Fibroblast of lung (primary cell): Measurements from ENCODE around the gene SLC5A4. TPM values are rescaled to one million over a fixed set of nuclear protein-coding genes. Genes with fewer than 3 reads are reported as not detected.

Source experiments
- DNase-seq, 2 donors: peaks; one replicate each; pipeline versions ENCODE4 v3.0.0 to v3.0.0-alpha.2; 2010; ENCODE audit warnings: low read depth in 2 of 2
- H2AFZ ChIP-seq: 2 replicates; pipeline ENCODE4 v1.5.1; 2012; ENCODE audit warnings: low read length, control low read depth, inconsistent platforms
- H3K27ac ChIP-seq: 2 replicates; pipeline ENCODE4 v1.5.1; 2011; ENCODE audit warnings: low read length, control low read depth; ENCODE audit not compliant: insufficient read depth
- H3K27me3 ChIP-seq: 2 replicates; pipeline ENCODE4 v1.5.1; 2011; ENCODE audit warnings: mild to moderate bottlenecking, low read length; ENCODE audit not compliant: control insufficient read depth, insufficient read depth
- H3K36me3 ChIP-seq: 2 replicates; pipeline ENCODE4 v1.5.1; 2011; ENCODE audit warnings: low read length; ENCODE audit not compliant: control insufficient read depth, insufficient read depth
- H3K4me1 ChIP-seq: 2 replicates; pipeline ENCODE4 v1.5.1; 2011; ENCODE audit warnings: low read length; ENCODE audit not compliant: control insufficient read depth, insufficient read depth; ENCODE audit errors: extremely low read depth
- H3K4me2 ChIP-seq: 2 replicates; pipeline ENCODE4 v1.5.1; 2011; ENCODE audit warnings: low read length, control low read depth; ENCODE audit not compliant: insufficient read depth; ENCODE audit errors: extremely low read depth
- H3K4me3 ChIP-seq, 4 experiments: fragments of 200-600 bp in 1 of 4; sonication (generic) in 1 of 4; replicated peaks in 1 of 4; 2 replicates each; pipeline ENCODE4 v1.5.1; 2011 to 2016; ENCODE audit warnings: low read length in 4 of 4, low read depth in 3 of 4, mild to moderate bottlenecking in 3 of 4, control low read depth in 2 of 4, inconsistent platforms in 1 of 4, mixed read lengths in 1 of 4; ENCODE audit not compliant: insufficient read depth in 1 of 4; ENCODE audit errors: control extremely low read depth in 1 of 4
- H3K79me2 ChIP-seq: 2 replicates; pipeline ENCODE4 v1.5.1; 2012; ENCODE audit warnings: mild to moderate bottlenecking, low read length, inconsistent platforms; ENCODE audit not compliant: control insufficient read depth, insufficient read depth
- H3K9ac ChIP-seq: 2 replicates; pipeline ENCODE4 v1.5.1; 2011; ENCODE audit warnings: mild to moderate bottlenecking, low read length, control low read depth; ENCODE audit not compliant: insufficient read depth
- H3K9me3 ChIP-seq: 2 replicates; pipeline ENCODE4 v1.5.1; 2012; ENCODE audit warnings: low read depth, low read length; ENCODE audit not compliant: control insufficient read depth, insufficient read depth
- H4K20me1 ChIP-seq: 2 replicates; pipeline ENCODE4 v1.5.1; 2011; ENCODE audit warnings: low read length; ENCODE audit not compliant: control insufficient read depth, insufficient read depth; ENCODE audit errors: extremely low read depth
- EZH2 ChIP-seq: IDR thresholded peaks from 2 replicates; pipeline ENCODE4 v1.5.1; 2012; ENCODE audit warnings: low read length, control low read depth, mild to moderate bottlenecking; ENCODE audit errors: missing control alignments
- polyA plus RNA-seq, 2 donors: library from polyadenylated mRNA; depleted of rRNA in 1 of 2; stranded (reverse) in 1 of 2; unstranded in 1 of 2; fragments of >200 nt; gene quantifications; 2 replicates each; pipeline ENCODE4 v1.2.1, GENCODE V29; 2011 to 2012; ENCODE audit warnings: missing spikeins in 1 of 2
- total RNA-seq: library from RNA; depleted of rRNA; stranded (reverse); fragments of >200 nt; gene quantifications from 2 replicates; pipeline ENCODE4 v1.2.1, GENCODE V29; 2014
- TF ChIP-seq, protein P1 (sequence below), 2 donors: IDR thresholded peaks in 1 of 2; conservative IDR thresholded peaks in 1 of 2; 1 replicate in 1 of 2; 2 replicates in 1 of 2; pipeline ENCODE4 v1.5.1; 2011 to 2012; ENCODE audit warnings: low read length in 2 of 2, control low read depth in 1 of 2, inconsistent platforms in 1 of 2, low read depth in 1 of 2, mild to moderate bottlenecking in 1 of 2

SLC5A4 gene
- total and polyA plus RNA-seq, 2 donors (not counting 1 experiment from before 2014, with no cell fraction given) = 0.06 TPM; not detected in 1

GRCh38 chr22:32270641-32271369 lies 15.7 kb upstream of the SLC5A4 start:
- no peaks in the 10 kb centered on the region for H4K20me1 ChIP-seq
- no peak overlapping the region for H3K4me2 ChIP-seq
- no peak overlapping the region for H3K27ac ChIP-seq
- H3K9ac ChIP-seq = no peak overlapping the region
- no peaks in the 10 kb centered on the region for H3K4me1 ChIP-seq
- no peaks in the 10 kb centered on the region for H3K9me3 ChIP-seq
- H2AFZ ChIP-seq = no peak overlapping the region
- no peaks in the 10 kb centered on the region for H3K27me3 ChIP-seq
- no peak for DNase-seq
- H3K4me3 ChIP-seq = no peak overlapping the region
- H3K36me3 ChIP-seq = no peaks in the 10 kb centered on the region
- TF ChIP-seq EZH2 = no peak
- TF ChIP-seq, protein P1, sequence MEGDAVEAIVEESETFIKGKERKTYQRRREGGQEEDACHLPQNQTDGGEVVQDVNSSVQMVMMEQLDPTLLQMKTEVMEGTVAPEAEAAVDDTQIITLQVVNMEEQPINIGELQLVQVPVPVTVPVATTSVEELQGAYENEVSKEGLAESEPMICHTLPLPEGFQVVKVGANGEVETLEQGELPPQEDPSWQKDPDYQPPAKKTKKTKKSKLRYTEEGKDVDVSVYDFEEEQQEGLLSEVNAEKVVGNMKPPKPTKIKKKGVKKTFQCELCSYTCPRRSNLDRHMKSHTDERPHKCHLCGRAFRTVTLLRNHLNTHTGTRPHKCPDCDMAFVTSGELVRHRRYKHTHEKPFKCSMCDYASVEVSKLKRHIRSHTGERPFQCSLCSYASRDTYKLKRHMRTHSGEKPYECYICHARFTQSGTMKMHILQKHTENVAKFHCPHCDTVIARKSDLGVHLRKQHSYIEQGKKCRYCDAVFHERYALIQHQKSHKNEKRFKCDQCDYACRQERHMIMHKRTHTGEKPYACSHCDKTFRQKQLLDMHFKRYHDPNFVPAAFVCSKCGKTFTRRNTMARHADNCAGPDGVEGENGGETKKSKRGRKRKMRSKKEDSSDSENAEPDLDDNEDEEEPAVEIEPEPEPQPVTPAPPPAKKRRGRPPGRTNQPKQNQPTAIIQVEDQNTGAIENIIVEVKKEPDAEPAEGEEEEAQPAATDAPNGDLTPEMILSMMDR (conservative IDR thresholded peaks at IDR 0.05 in 1 of 2, IDR thresholded peaks at IDR 0.05 in 1 of 2; ENCODE audit: low read depth in 1 of 2, low read length in 2 of 2) = no peak
- no peaks in the 10 kb centered on the region for H3K79me2 ChIP-seq

DNA sequence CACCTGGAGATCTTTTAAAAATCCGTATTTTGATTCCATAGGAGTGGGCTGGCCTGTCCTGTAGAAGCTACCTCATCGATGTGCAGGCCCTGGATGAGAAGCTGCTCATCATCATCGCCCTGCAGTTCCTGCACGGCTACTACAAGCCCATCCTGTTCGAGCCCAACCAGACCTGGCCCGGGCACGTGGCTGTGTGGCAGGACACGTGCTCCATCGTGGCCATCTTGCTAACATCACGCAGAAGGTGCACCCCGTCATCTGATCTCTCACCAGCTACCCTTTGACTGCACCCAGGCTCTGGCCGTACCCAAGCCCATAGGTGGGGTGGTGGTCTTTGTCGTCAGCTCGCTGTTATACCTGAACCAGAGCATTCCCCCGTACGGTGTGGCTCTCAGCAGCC lies 14.2 kb upstream of the SLC5A4 start:
- no peaks in the 10 kb centered on the region for H3K4me1 ChIP-seq
- DNase-seq = no peak
- H3K4me3 ChIP-seq = no peak overlapping the region
- H3K27me3 ChIP-seq = no peaks in the 10 kb centered on the region
- no peaks in the 10 kb centered on the region for H3K36me3 ChIP-seq
- TF ChIP-seq, protein P1 (conservative IDR thresholded peaks at IDR 0.05 in 1 of 2, IDR thresholded peaks at IDR 0.05 in 1 of 2; ENCODE audit: low read depth in 1 of 2, low read length in 2 of 2) = no peak
- no peak for TF ChIP-seq EZH2
- no peaks in the 10 kb centered on the region for H4K20me1 ChIP-seq
- no peak overlapping the region for H3K27ac ChIP-seq
- H2AFZ ChIP-seq = no peak overlapping the region
- H3K79me2 ChIP-seq = no peaks in the 10 kb centered on the region
- no peak overlapping the region for H3K4me2 ChIP-seq
- no peak overlapping the region for H3K9ac ChIP-seq
- H3K9me3 ChIP-seq = no peaks in the 10 kb centered on the region

DNA sequence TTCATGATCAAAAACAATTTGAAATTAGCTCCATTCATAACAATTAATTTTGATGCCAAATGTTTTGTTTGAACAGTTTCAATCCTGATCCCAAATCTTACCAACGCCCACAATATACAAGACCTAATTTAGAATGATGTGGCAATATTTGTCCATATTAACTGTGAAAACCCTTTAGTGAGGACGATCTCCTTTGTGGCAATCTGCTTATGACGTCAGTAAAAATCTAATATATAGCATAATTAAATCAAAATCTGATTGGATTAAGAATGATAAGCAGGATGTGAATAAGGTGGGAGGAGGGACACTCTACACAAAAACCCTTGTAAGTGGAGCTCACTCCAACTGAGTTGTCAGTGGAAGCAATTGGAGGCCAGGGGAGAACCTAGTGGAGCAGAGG lies 11.9 kb upstream of the SLC5A4 start:
- H3K27ac ChIP-seq = no peak overlapping the region
- H3K27me3 ChIP-seq = no peaks in the 10 kb centered on the region
- no peak overlapping the region for H2AFZ ChIP-seq
- no peak overlapping the region for H3K9ac ChIP-seq
- no peaks in the 10 kb centered on the region for H3K9me3 ChIP-seq
- no peaks in the 10 kb centered on the region for H3K36me3 ChIP-seq
- TF ChIP-seq, protein P1 (conservative IDR thresholded peaks at IDR 0.05 in 1 of 2, IDR thresholded peaks at IDR 0.05 in 1 of 2; ENCODE audit: low read depth in 1 of 2, low read length in 2 of 2) = no peak
- TF ChIP-seq EZH2 = no peak
- DNase-seq = no peak
- no peak overlapping the region for H3K4me3 ChIP-seq
- H4K20me1 ChIP-seq = no peaks in the 10 kb centered on the region
- no peak overlapping the region for H3K4me2 ChIP-seq
- no peaks in the 10 kb centered on the region for H3K79me2 ChIP-seq
- no peaks in the 10 kb centered on the region for H3K4me1 ChIP-seq
